GM23338 (cell line): ENCODE data around the gene TRIM39. TPM values are rescaled to one million over a fixed set of nuclear protein-coding genes. Genes with fewer than 3 reads are reported as not detected.

Experiments
- ATAC-seq: fragments of 200-7000 bp; cut with Tn5 transposase; 3 replicates; pipeline ENCODE4 v1.9.1; 2020
- DNase-seq: peaks from one replicate; pipeline ENCODE4 v3.0.0-alpha.2; 2015; ENCODE audit warnings: low spot score
- H2AFZ ChIP-seq: fragments of 200-600 bp; sonication (generic); 2 replicates; pipeline ENCODE4 v1.8.0; 2016; ENCODE audit warnings: antibody characterized with exemption, mild to moderate bottlenecking, moderate library complexity
- H3F3A ChIP-seq: fragments of 200-600 bp; sonication (generic); replicated peaks from 2 replicates; pipeline ENCODE4 v1.8.0; 2017; ENCODE audit warnings: antibody characterized with exemption, mixed run types, low read depth
- H3K27ac ChIP-seq: fragments of 200-600 bp; sonication (generic); 2 replicates; pipeline ENCODE4 v1.6.1; 2016; ENCODE audit warnings: low read depth
- H3K27me3 ChIP-seq: fragments of 200-600 bp; sonication (generic); 2 replicates; pipeline ENCODE4 v1.8.0; 2016; ENCODE audit warnings: mild to moderate bottlenecking, mixed run types, moderate library complexity; ENCODE audit not compliant: insufficient read depth
- H3K36me3 ChIP-seq: fragments of 200-600 bp; sonication (generic); 2 replicates; pipeline ENCODE4 v1.8.0; 2016; ENCODE audit warnings: mild to moderate bottlenecking; ENCODE audit not compliant: insufficient read depth
- H3K4me1 ChIP-seq: fragments of 200-600 bp; sonication (generic); 2 replicates; pipeline ENCODE4 v1.8.0; 2016; ENCODE audit warnings: mild to moderate bottlenecking, moderate library complexity; ENCODE audit not compliant: insufficient read depth
- H3K4me2 ChIP-seq: fragments of 200-600 bp; sonication (generic); 2 replicates; pipeline ENCODE4 v1.7.1; 2017; ENCODE audit warnings: mixed run types
- H3K4me3 ChIP-seq: fragments of 200-600 bp; sonication (generic); 2 replicates; pipeline ENCODE4 v1.6.1; 2016; ENCODE audit warnings: mixed run types
- H3K79me2 ChIP-seq: fragments of 200-600 bp; sonication (generic); replicated peaks from 2 replicates; pipeline ENCODE4 v1.8.0; 2017; ENCODE audit warnings: mild to moderate bottlenecking; ENCODE audit not compliant: insufficient read depth
- H3K9me2 ChIP-seq: fragments of 200-600 bp; sonication (generic); 2 replicates; pipeline ENCODE4 v1.8.0; 2017; ENCODE audit not compliant: insufficient read depth
- H4K20me1 ChIP-seq: fragments of 200-600 bp; sonication (generic); replicated peaks from 2 replicates; pipeline ENCODE4 v1.8.0; 2017; ENCODE audit warnings: mild to moderate bottlenecking; ENCODE audit not compliant: insufficient read depth
- H3K27ac Mint-ChIP-seq: 2 replicates; pipeline ENCODE4 v1.8.0; 2020; ENCODE audit warnings: inconsistent platforms, mild to moderate bottlenecking, moderate library complexity, mixed read lengths
- H3K27me3 Mint-ChIP-seq: 3 replicates; pipeline ENCODE4 v1.8.0; 2022; ENCODE audit warnings: low read depth, mild to moderate bottlenecking, moderate library complexity, mixed read lengths, inconsistent platforms; ENCODE audit not compliant: insufficient read depth, poor library complexity
- H3K36me3 Mint-ChIP-seq: 3 replicates; pipeline ENCODE4 v1.8.0; 2021; ENCODE audit warnings: low read depth, mild to moderate bottlenecking, inconsistent platforms, moderate library complexity, mixed read lengths
- H3K4me1 Mint-ChIP-seq: 3 replicates; pipeline ENCODE4 v1.8.0; 2020; ENCODE audit warnings: mild to moderate bottlenecking, inconsistent platforms, mixed read lengths
- H3K4me3 Mint-ChIP-seq: 3 replicates; pipeline ENCODE4 v1.8.0; 2021; ENCODE audit warnings: moderate library complexity, mild to moderate bottlenecking, inconsistent platforms, mixed read lengths
- H3K9me3 Mint-ChIP-seq: 3 replicates; pipeline ENCODE4 v1.8.0; 2020; ENCODE audit warnings: moderate library complexity, mild to moderate bottlenecking, inconsistent platforms, mixed read lengths
- CREB1 ChIP-seq: fragments of 250-450 bp; sonication (Bioruptor Pico); IDR thresholded peaks from 2 replicates; pipeline ENCODE4 v1.5.0; 2020; ENCODE audit warnings: low read depth, mild to moderate bottlenecking, moderate library complexity
- EZH2 ChIP-seq: fragments of 200-600 bp; sonication (generic); IDR thresholded peaks from one replicate; pipeline ENCODE4 v1.8.0; 2017; ENCODE audit warnings: antibody characterized with exemption, mild to moderate bottlenecking, low read depth; ENCODE audit not compliant: unreplicated experiment
- EZH2phosphoT487 ChIP-seq: fragments of 200-600 bp; sonication (generic); IDR thresholded peaks from one replicate; pipeline ENCODE4 v1.8.1; 2018; ENCODE audit warnings: antibody characterized with exemption; ENCODE audit not compliant: unreplicated experiment
- JUNB ChIP-seq: IDR thresholded peaks from one replicate; pipeline ENCODE4 v1.6.1; 2016; ENCODE audit warnings: antibody characterized with exemption; ENCODE audit not compliant: unreplicated experiment
- NANOG ChIP-seq: IDR thresholded peaks from 2 replicates; pipeline ENCODE4 v1.6.1; 2016; ENCODE audit warnings: antibody characterized with exemption, borderline replicate concordance
- POLR2AphosphoS5 ChIP-seq: IDR thresholded peaks from 2 replicates; pipeline ENCODE4 v1.6.1; 2016; ENCODE audit warnings: antibody characterized with exemption, low read depth
- STAT1 ChIP-seq: IDR thresholded peaks from one replicate; pipeline ENCODE4 v1.6.1; 2016; ENCODE audit warnings: antibody characterized with exemption; ENCODE audit not compliant: unreplicated experiment
- ZNF114 ChIP-seq: fragments of 250-450 bp; sonication (Bioruptor Pico); IDR thresholded peaks from 2 replicates; pipeline ENCODE4 v1.5.0; 2020; ENCODE audit warnings: mild to moderate bottlenecking, moderate library complexity
- ZNF331 ChIP-seq: fragments of 250-450 bp; sonication (Bioruptor Pico); IDR thresholded peaks from 2 replicates; pipeline ENCODE4 v1.5.0; 2020; ENCODE audit warnings: low read depth, mild to moderate bottlenecking, moderate library complexity
- polyA plus RNA-seq: library from polyadenylated mRNA; unstranded; fragments of >200 nt; fragmentation: Nextera tagmentation; extraction: Ambion mirVana; gene quantifications from 2 replicates; pipeline ENCODE4 v1.2.1, GENCODE V29; 2016
- total RNA-seq: library from RNA; depleted of rRNA; stranded (reverse); fragments of >200 nt; shearing (Covaris generic); gene quantifications from 2 replicates; pipeline ENCODE4 v1.2.3, GENCODE V29; 2014
- TF ChIP-seq, protein P1 (sequence below), 2 experiments: fragments of 200-600 bp in 1 of 2; sonication (generic) in 1 of 2; conservative IDR thresholded peaks; 2 replicates each; pipeline versions ENCODE4 v1.5.1 to v1.6.1; 2016 to 2017; ENCODE audit warnings: antibody characterized with exemption in 2 of 2, low read depth in 2 of 2, mild to moderate bottlenecking in 2 of 2, moderate library complexity in 1 of 2
- TF ChIP-seq, protein P2 (sequence below): IDR thresholded peaks from 2 replicates; pipeline ENCODE4 v1.6.1; 2016; ENCODE audit warnings: antibody characterized with exemption
- TF ChIP-seq, protein P3 (sequence below): fragments of 250-450 bp; sonication (Bioruptor Pico); IDR thresholded peaks from 2 replicates; pipeline ENCODE4 v1.5.0; 2020; ENCODE audit warnings: mild to moderate bottlenecking, moderate library complexity

TRIM39 gene
- total and polyA plus RNA-seq, 2 experiments from 2014 or later: 5.4 to 19.2 TPM

DNA sequence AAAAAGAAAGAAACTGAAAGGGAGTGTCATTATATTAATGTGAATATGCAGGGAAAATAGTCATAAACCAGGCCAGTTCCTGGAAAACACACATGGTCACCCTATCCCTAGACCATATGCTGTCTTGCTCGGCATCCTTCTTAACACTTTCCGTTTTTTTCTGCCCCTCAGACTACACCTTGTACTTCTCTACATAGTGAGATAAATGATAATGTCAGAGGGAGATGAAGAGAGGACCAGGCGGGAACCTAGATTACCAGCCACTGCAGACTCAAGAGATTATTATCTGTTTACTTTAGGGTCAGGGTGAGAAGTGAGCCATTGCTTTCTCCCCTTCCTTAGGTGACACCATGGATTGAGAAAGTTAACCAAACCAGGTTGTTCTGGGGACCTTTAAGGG lies 14.5 kb downstream of the TRIM39 start (continued):
- TF ChIP-seq NANOG (no peak), POLR2AphosphoS5 (no peak), EZH2phosphoT487 (no peak), EZH2 (no peak), CREB1 (CRISPR knock-in tag) (no peak)
- TF ChIP-seq, protein P1, sequence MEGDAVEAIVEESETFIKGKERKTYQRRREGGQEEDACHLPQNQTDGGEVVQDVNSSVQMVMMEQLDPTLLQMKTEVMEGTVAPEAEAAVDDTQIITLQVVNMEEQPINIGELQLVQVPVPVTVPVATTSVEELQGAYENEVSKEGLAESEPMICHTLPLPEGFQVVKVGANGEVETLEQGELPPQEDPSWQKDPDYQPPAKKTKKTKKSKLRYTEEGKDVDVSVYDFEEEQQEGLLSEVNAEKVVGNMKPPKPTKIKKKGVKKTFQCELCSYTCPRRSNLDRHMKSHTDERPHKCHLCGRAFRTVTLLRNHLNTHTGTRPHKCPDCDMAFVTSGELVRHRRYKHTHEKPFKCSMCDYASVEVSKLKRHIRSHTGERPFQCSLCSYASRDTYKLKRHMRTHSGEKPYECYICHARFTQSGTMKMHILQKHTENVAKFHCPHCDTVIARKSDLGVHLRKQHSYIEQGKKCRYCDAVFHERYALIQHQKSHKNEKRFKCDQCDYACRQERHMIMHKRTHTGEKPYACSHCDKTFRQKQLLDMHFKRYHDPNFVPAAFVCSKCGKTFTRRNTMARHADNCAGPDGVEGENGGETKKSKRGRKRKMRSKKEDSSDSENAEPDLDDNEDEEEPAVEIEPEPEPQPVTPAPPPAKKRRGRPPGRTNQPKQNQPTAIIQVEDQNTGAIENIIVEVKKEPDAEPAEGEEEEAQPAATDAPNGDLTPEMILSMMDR (conservative IDR thresholded peaks at IDR 0.05; ENCODE audit: low read depth in 2 of 2): no peak
- TF ChIP-seq, protein P2, sequence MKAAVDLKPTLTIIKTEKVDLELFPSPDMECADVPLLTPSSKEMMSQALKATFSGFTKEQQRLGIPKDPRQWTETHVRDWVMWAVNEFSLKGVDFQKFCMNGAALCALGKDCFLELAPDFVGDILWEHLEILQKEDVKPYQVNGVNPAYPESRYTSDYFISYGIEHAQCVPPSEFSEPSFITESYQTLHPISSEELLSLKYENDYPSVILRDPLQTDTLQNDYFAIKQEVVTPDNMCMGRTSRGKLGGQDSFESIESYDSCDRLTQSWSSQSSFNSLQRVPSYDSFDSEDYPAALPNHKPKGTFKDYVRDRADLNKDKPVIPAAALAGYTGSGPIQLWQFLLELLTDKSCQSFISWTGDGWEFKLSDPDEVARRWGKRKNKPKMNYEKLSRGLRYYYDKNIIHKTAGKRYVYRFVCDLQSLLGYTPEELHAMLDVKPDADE: no peak

DNA sequence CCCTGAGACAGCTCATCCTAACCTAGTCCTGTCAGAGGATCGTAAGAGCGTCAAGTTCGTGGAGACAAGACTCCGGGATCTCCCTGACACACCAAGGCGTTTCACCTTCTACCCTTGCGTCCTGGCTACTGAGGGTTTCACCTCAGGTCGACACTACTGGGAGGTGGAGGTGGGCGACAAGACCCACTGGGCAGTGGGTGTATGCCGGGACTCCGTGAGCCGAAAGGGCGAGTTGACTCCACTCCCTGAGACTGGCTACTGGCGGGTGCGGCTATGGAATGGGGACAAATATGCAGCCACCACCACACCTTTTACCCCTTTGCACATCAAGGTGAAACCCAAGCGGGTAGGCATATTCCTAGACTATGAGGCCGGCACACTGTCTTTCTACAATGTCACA lies 15.0 kb downstream of the TRIM39 start:
- Histone ChIP-seq H3K36me3 (peaks cover 12% of the 10 kb centered on the region; the same call in 1 of the 2 replicates), H3K4me1 (no peaks in the 10 kb centered on the region), H3K9me2 (no peaks in the 10 kb centered on the region), H3K27ac (no peak overlapping the region), H3K27me3 (no peaks in the 10 kb centered on the region), H2AFZ (no peak overlapping the region), H3K79me2 (0 out of 2 replicates have a peak, but pooled peaks cover 4% of the 10 kb centered on the region), H3K4me3 (no peak overlapping the region), H4K20me1 (peaks cover 8% of the 10 kb centered on the region; the same call in 1 of the 2 replicates), H3F3A (no peaks in the 10 kb centered on the region), H3K4me2 (no peak overlapping the region)
- Mint-ChIP-seq H3K27me3 (peaks cover 5% of the 10 kb centered on the region), H3K9me3 (no peaks in the 10 kb centered on the region), H3K4me1 (peaks cover 8% of the 10 kb centered on the region), H3K36me3 (peaks cover 44% of the 10 kb centered on the region), H3K4me3 (no peak overlapping the region), H3K27ac (no peak overlapping the region)
- DNase-seq (no peak), ATAC-seq (no peak)
- no peak for TF ChIP-seq NANOG
- TF ChIP-seq, protein P3, sequence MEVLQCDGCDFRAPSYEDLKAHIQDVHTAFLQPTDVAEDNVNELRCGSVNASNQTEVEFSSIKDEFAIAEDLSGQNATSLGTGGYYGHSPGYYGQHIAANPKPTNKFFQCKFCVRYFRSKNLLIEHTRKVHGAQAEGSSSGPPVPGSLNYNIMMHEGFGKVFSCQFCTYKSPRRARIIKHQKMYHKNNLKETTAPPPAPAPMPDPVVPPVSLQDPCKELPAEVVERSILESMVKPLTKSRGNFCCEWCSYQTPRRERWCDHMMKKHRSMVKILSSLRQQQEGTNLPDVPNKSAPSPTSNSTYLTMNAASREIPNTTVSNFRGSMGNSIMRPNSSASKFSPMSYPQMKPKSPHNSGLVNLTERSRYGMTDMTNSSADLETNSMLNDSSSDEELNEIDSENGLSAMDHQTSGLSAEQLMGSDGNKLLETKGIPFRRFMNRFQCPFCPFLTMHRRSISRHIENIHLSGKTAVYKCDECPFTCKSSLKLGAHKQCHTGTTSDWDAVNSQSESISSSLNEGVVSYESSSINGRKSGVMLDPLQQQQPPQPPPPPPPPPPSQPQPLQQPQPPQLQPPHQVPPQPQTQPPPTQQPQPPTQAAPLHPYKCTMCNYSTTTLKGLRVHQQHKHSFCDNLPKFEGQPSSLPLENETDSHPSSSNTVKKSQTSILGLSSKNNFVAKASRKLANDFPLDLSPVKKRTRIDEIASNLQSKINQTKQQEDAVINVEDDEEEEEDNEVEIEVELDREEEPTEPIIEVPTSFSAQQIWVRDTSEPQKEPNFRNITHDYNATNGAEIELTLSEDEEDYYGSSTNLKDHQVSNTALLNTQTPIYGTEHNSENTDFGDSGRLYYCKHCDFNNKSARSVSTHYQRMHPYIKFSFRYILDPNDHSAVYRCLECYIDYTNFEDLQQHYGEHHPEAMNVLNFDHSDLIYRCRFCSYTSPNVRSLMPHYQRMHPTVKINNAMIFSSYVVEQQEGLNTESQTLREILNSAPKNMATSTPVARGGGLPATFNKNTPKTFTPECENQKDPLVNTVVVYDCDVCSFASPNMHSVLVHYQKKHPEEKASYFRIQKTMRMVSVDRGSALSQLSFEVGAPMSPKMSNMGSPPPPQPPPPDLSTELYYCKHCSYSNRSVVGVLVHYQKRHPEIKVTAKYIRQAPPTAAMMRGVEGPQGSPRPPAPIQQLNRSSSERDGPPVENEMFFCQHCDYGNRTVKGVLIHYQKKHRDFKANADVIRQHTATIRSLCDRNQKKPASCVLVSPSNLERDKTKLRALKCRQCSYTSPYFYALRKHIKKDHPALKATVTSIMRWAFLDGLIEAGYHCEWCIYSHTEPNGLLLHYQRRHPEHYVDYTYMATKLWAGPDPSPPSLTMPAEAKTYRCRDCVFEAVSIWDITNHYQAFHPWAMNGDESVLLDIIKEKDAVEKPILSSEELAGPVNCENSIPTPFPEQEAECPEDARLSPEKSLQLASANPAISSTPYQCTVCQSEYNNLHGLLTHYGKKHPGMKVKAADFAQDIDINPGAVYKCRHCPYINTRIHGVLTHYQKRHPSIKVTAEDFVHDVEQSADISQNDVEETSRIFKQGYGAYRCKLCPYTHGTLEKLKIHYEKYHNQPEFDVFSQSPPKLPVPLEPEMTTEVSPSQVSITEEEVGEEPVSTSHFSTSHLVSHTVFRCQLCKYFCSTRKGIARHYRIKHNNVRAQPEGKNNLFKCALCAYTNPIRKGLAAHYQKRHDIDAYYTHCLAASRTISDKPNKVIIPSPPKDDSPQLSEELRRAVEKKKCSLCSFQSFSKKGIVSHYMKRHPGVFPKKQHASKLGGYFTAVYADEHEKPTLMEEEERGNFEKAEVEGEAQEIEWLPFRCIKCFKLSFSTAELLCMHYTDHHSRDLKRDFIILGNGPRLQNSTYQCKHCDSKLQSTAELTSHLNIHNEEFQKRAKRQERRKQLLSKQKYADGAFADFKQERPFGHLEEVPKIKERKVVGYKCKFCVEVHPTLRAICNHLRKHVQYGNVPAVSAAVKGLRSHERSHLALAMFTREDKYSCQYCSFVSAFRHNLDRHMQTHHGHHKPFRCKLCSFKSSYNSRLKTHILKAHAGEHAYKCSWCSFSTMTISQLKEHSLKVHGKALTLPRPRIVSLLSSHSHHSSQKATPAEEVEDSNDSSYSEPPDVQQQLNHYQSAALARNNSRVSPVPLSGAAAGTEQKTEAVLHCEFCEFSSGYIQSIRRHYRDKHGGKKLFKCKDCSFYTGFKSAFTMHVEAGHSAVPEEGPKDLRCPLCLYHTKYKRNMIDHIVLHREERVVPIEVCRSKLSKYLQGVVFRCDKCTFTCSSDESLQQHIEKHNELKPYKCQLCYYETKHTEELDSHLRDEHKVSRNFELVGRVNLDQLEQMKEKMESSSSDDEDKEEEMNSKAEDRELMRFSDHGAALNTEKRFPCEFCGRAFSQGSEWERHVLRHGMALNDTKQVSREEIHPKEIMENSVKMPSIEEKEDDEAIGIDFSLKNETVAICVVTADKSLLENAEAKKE (CRISPR knock-in tag): no peak
- TF ChIP-seq, protein P2: no peak
- no peak for TF ChIP-seq STAT1
- TF ChIP-seq, protein P1 (conservative IDR thresholded peaks at IDR 0.05; ENCODE audit: low read depth in 2 of 2): no peak
- no peak for TF ChIP-seq ZNF331 (CRISPR knock-in tag)
- TF ChIP-seq ZNF114 (CRISPR knock-in tag): no peak
- no peak for TF ChIP-seq JUNB
- TF ChIP-seq CREB1 (CRISPR knock-in tag): no peak
- TF ChIP-seq POLR2AphosphoS5: no peak
- no peak for TF ChIP-seq EZH2
- no peak for TF ChIP-seq EZH2phosphoT487
